NCI-H2107 treated with DMSO at 0.1 percent for 48 hours (cell line): ENCODE data around the gene COX19.

Experiments
- DNase-seq: peaks from one replicate; lab custom pipeline; 2025; ENCODE audit not compliant: unreplicated experiment; lab: John Stamatoyannopoulos, UW

Gene COX19

GRCh38 chr7:974820-975681 lies at the start of gene COX19:
COX19 (minus strand) TSS chr7:975549; CDS start chr7:975509, 40 bp downstream.
- DNase-seq, result peak; percentile 46

GRCh38 chr7:1024331-1024841 lies 49.0 kb upstream of the COX19 start:
- DNase-seq, result peak; percentile 92

- no peak for DNase-seq
These were observed 47.6 kb upstream of the COX19 start for GRCh38 chr7:1022801-1023465.

- DNase-seq, result no peak
These were observed 47.0 kb upstream of the COX19 start for GRCh38 chr7:1022356-1022755.

- DNase-seq, result no peak
These were observed 46.6 kb upstream of the COX19 start for GRCh38 chr7:1021931-1022330.

GRCh38 chr7:1021366-1021765 lies 46.0 kb upstream of the COX19 start:
- no peak for DNase-seq

GRCh38 chr7:1020849-1021251 lies 45.5 kb upstream of the COX19 start:
- no peak for DNase-seq

- no peak for DNase-seq
These were observed 44.7 kb upstream of the COX19 start for GRCh38 chr7:1019789-1020610.

- no peak for DNase-seq
These were observed 44.0 kb upstream of the COX19 start for GRCh38 chr7:1019255-1019785.

GRCh38 chr7:1018334-1018695 lies 43.0 kb upstream of the COX19 start:
- DNase-seq, result no peak

- no peak for DNase-seq
These were observed 42.4 kb upstream of the COX19 start for GRCh38 chr7:1017586-1018333.

- DNase-seq, result no peak
These were observed 41.5 kb upstream of the COX19 start for GRCh38 chr7:1016577-1017531.

- DNase-seq, result peak; percentile 51
These were observed 40.1 kb upstream of the COX19 start for GRCh38 chr7:1015196-1016121.

GRCh38 chr7:1014681-1015080 lies 39.3 kb upstream of the COX19 start:
- DNase-seq, result no peak

GRCh38 chr7:1013581-1013980 lies 38.2 kb upstream of the COX19 start:
- DNase-seq, result no peak

- no peak for DNase-seq
These were observed 37.4 kb upstream of the COX19 start for GRCh38 chr7:1012716-1013095.

GRCh38 chr7:1012004-1012715 lies 36.8 kb upstream of the COX19 start:
- DNase-seq, result no peak
